HepG2 (cell line): ENCODE data around the gene CNFN. TPM values are rescaled to one million over a fixed set of nuclear protein-coding genes. Genes with fewer than 3 reads are reported as not detected.

Source experiments
- ATAC-seq: fragments of 200-7000 bp; cut with Tn5 transposase; 3 replicates; pipeline ENCODE4 v1.9.1; 2020; ENCODE audit warnings: mild to moderate bottlenecking, moderate library complexity
- BruUV-seq: library from RNA; stranded (reverse); fragments of 400-500 nt; replicated peaks from 2 replicates; lab custom pipeline; 2021; lab: Mats Ljungman, UMichigan
- CTCF ChIA-PET: fragments of 300-600 bp; formaldehyde crosslinking; extraction: SDS; loops from one replicate; lab custom pipeline; 2021; ENCODE audit warnings: low total read pairs, inconsistent platforms, low intra/inter-chr PET ratio; lab: Yijun Ruan, JAX
- POLR2A ChIA-PET: fragments of 350-600 bp; sonication (Branson Sonifier 250); formaldehyde crosslinking; loops from one replicate; lab custom pipeline; 2020; ENCODE audit warnings: antibody characterized with exemption, inconsistent platforms; lab: Yijun Ruan, JAX
- DNase-seq: peaks from one replicate; pipeline ENCODE4 v3.0.0-alpha.2; 2015; ENCODE audit warnings: low spot score
- FAIRE-seq: peaks from 3 replicates; lab custom pipeline; 2011; peaks lifted over from hg19 to GRCh38; lab: Jason Lieb, UNC
- H2AFZ ChIP-seq: one replicate; pipeline ENCODE4 v1.6.1; 2011; ENCODE audit warnings: low read length, inconsistent platforms
- H3K27ac ChIP-seq: fragments of 300-600 bp; 3 replicates; pipeline ENCODE4 v1.8.0; 2011; ENCODE audit warnings: mixed run types, mild to moderate bottlenecking, mixed read lengths, low read length, inconsistent platforms; ENCODE audit not compliant: insufficient read depth; ENCODE audit errors: extremely low read length
- H3K27me3 ChIP-seq, 2 experiments: fragments of 200-600 bp in 1 of 2; 2 replicates in 1 of 2; 3 replicates in 1 of 2; pipeline versions ENCODE4 v1.6.0 to v1.8.0; 2011; ENCODE audit warnings: low read length in 2 of 2, mild to moderate bottlenecking in 2 of 2, moderate library complexity in 2 of 2, inconsistent platforms in 1 of 2; ENCODE audit not compliant: insufficient read depth in 2 of 2, control insufficient read depth in 1 of 2
- H3K36me3 ChIP-seq, 2 experiments: fragments of 200-600 bp in 1 of 2; replicated peaks in 1 of 2; 2 replicates in 1 of 2; 3 replicates in 1 of 2; pipeline versions ENCODE4 v1.5.1 to v1.8.0; 2011; ENCODE audit warnings: low read length in 2 of 2, inconsistent platforms in 1 of 2; ENCODE audit not compliant: insufficient read depth in 2 of 2, control insufficient read depth in 1 of 2
- H3K4me1 ChIP-seq: 2 replicates; pipeline ENCODE4 v1.5.1; 2012; ENCODE audit warnings: low read length, inconsistent platforms; ENCODE audit not compliant: insufficient read depth
- H3K4me2 ChIP-seq: 2 replicates; pipeline ENCODE4 v1.6.0; 2011; ENCODE audit warnings: low read depth, low read length, inconsistent platforms
- H3K4me3 ChIP-seq, 3 experiments: fragments of 200-600 bp in 1 of 3; sonication (generic), shearing (Covaris generic) in 1 of 3; replicated peaks in 1 of 3; 2 replicates each; pipeline ENCODE4 v1.5.1; 2011 to 2016; ENCODE audit warnings: low read length in 3 of 3, inconsistent platforms in 2 of 3, low read depth in 2 of 3, mild to moderate bottlenecking in 2 of 3, control low read depth in 1 of 3, mixed read lengths in 1 of 3; ENCODE audit not compliant: insufficient read depth in 1 of 3
- H3K79me2 ChIP-seq: one replicate; pipeline ENCODE4 v1.6.1; 2011; ENCODE audit warnings: low read length, inconsistent platforms; ENCODE audit not compliant: insufficient read depth
- H3K9ac ChIP-seq: 2 replicates; pipeline ENCODE4 v1.6.0; 2011; ENCODE audit warnings: mild to moderate bottlenecking, low read depth, low read length, inconsistent platforms; ENCODE audit not compliant: insufficient read depth
- H3K9me3 ChIP-seq: 2 replicates; pipeline ENCODE4 v1.5.1; 2012; ENCODE audit warnings: mild to moderate bottlenecking, low read length
- H4K20me1 ChIP-seq: 2 replicates; pipeline ENCODE4 v1.6.0; 2011; ENCODE audit warnings: inconsistent platforms, mild to moderate bottlenecking, low read length, moderate library complexity; ENCODE audit not compliant: insufficient read depth
- ELF4 ChIP-seq: sonication (generic); formaldehyde crosslinking; IDR thresholded peaks from 2 replicates; pipeline ENCODE4 v1.5.0; 2020; ENCODE audit warnings: missing genetic modification reagents, mild to moderate bottlenecking, moderate library complexity, borderline replicate concordance
- GTF2F1 ChIP-seq: fragments of 150-350 bp; IDR thresholded peaks from 2 replicates; pipeline ENCODE4 v1.6.1; 2014; ENCODE audit warnings: low read length
- HHEX ChIP-seq: IDR thresholded peaks from 2 replicates; pipeline ENCODE4 v1.6.1; 2016; ENCODE audit warnings: control low read depth
- NAIF1 ChIP-seq: sonication (generic); formaldehyde crosslinking; IDR thresholded peaks from 2 replicates; pipeline ENCODE4 v1.5.0; 2020; ENCODE audit warnings: mild to moderate bottlenecking, missing genetic modification reagents, borderline replicate concordance
- NR2C2 ChIP-seq: sonication (generic); formaldehyde crosslinking; IDR thresholded peaks from 2 replicates; pipeline ENCODE4 v1.4.0; 2020; ENCODE audit warnings: missing genetic modification reagents, mild to moderate bottlenecking, moderate library complexity, borderline replicate concordance
- PRPF4 ChIP-seq: fragments of 200-400 bp; formaldehyde crosslinking; IDR thresholded peaks from 2 replicates; pipeline ENCODE4 v1.6.1; 2016; ENCODE audit warnings: low read length, low read depth; ENCODE audit not compliant: poor library complexity, severe bottlenecking
- THAP11 ChIP-seq: IDR thresholded peaks from 2 replicates; pipeline ENCODE4 v1.6.1; 2016; ENCODE audit warnings: missing biosample characterization, missing genetic modification reagents
- TIGD3 ChIP-seq: sonication (generic); formaldehyde crosslinking; IDR thresholded peaks from 2 replicates; pipeline ENCODE4 v1.5.1; 2020; ENCODE audit warnings: mild to moderate bottlenecking, missing genetic modification reagents, borderline replicate concordance
- TRIM24 ChIP-seq: sonication (generic); formaldehyde crosslinking; IDR thresholded peaks from 2 replicates; pipeline ENCODE4 v1.8.0; 2022; ENCODE audit warnings: mild to moderate bottlenecking, missing genetic modification reagents
- ZBTB20 ChIP-seq: sonication (generic); formaldehyde crosslinking; IDR thresholded peaks from 2 replicates; pipeline ENCODE4 v1.8.1; 2023; ENCODE audit warnings: missing genetic modification reagents, low read depth, mild to moderate bottlenecking, borderline replicate concordance
- ZNF275 ChIP-seq: sonication (generic); formaldehyde crosslinking; IDR thresholded peaks from 2 replicates; pipeline ENCODE4 v1.8.0; 2022; ENCODE audit warnings: missing genetic modification reagents, mild to moderate bottlenecking, inconsistent platforms, borderline replicate concordance
- WGBS: methylation state at CpG from one replicate; pipeline ENCODE4 v1.1.6; 2017; ENCODE audit warnings: low lambda C conversion rate; 5-methylcytosine and 5-hydroxymethylcytosine counted together
- in situ Hi-C: cut with HindIII; loops from 2 replicates; pipeline ENCODE4 v1.10.0; 2017; ENCODE audit warnings: low pct_unique_long_range_greater_than_20kb; ENCODE audit not compliant: extremely low pct_ligation_motif_present
- intact Hi-C: fragments of 100-400 bp; cut with micrococcal nuclease; formaldehyde crosslinking; loops from one replicate; pipeline ENCODE4 v1.10.0; 2022; ENCODE audit not compliant: unreplicated experiment
- polyA plus RNA-seq, 8 experiments: library from polyadenylated mRNA; depleted of rRNA in 3 of 8; stranded (reverse) in 7 of 8; unstranded in 1 of 8; fragments of >200 nt; fragmentation: Illumina TruSeq in 4 of 8; extraction: Trizol in 4 of 8; gene quantifications; 2 replicates each; pipeline versions ENCODE4 v1.2.1 to v1.2.3, GENCODE V29; 2011 to 2016; ENCODE audit warnings: low read depth in 4 of 8, missing spikeins in 1 of 8, mixed read lengths in 1 of 8; ENCODE audit not compliant: insufficient read depth in 1 of 8
- total RNA-seq, 5 experiments: library from RNA; depleted of rRNA; stranded (reverse); fragments of >200 nt; fragmentation: Illumina TruSeq; extraction: Trizol; gene quantifications; 2 replicates each; pipeline ENCODE4 v1.2.3, GENCODE V29; 2016; ENCODE audit warnings: low read depth in 1 of 5
- TF ChIP-seq, protein P1 (sequence below): sonication (generic); formaldehyde crosslinking; IDR thresholded peaks from 2 replicates; pipeline ENCODE4 v1.4.0; 2020; ENCODE audit warnings: missing genetic modification reagents, mild to moderate bottlenecking, borderline replicate concordance
- TF ChIP-seq, protein P2 (sequence below), 2 experiments: sonication (generic) in 1 of 2; formaldehyde crosslinking in 1 of 2; IDR thresholded peaks; 2 replicates each; pipeline versions ENCODE4 v1.4.0 to v1.6.1; 2016 to 2020; ENCODE audit warnings: borderline replicate concordance in 1 of 2, low read depth in 1 of 2, mild to moderate bottlenecking in 1 of 2, missing genetic modification reagents in 1 of 2
- TF ChIP-seq, protein P3 (sequence below): fragments of 450-650 bp; IDR thresholded peaks from 2 replicates; pipeline ENCODE4 v1.6.1; 2017

CNFN gene
- total and polyA plus RNA-seq, 2 of the 13 experiments (the other 11 are each of a cell fraction or from before 2014, with no cell fraction given): 0.35 to 1.1 TPM

DNA sequence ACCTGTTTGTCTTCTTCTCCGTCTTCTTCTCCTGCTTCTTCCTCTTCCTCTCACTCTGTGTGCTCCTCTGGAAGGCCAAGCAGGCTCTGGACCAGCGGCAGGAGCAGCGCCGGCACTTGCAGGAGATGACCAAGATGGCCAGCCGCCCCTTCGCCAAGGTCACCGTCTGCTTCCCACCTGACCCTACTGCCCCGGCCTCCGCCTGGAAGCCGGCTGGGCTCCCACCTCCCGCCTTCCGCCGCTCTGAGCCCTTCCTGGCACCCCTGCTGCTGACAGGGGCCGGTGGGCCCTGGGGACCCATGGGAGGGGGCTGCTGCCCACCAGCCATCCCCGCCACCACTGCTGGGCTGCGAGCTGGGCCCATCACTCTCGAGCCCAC, 13.9 kb downstream of the CNFN start:
- BruUV-seq: no TSS peak
- Histone ChIP-seq H4K20me1 (no peaks in the 10 kb centered on the region), H3K79me2 (no peaks in the 10 kb centered on the region), H3K27me3 (peaks cover 0 to 10% of the 10 kb centered on the region in 2 experiments; a peak in 1 of 5 replicates), H3K9ac (no peak overlapping the region), H3K27ac (no peak overlapping the region), H3K4me1 (peaks cover 25% of the 10 kb centered on the region), H3K4me2 (no peak overlapping the region), H3K36me3 (no peaks in the 10 kb centered on the region), H3K9me3 (no peaks in the 10 kb centered on the region), H2AFZ (no peak overlapping the region), H3K4me3 (no peak overlapping the region)
- intact Hi-C loops (no loop called here), in situ Hi-C loops (no loop called here)
- DNase-seq: no peak
- CTCF ChIA-PET: no interaction called here
- FAIRE-seq: no peak
- WGBS: 99% methylated on average over 9 of the region's 17 CpGs
- TF ChIP-seq ZNF275 (CRISPR knock-in tag): no peak
- TF ChIP-seq GTF2F1: no peak
- TF ChIP-seq TIGD3 (CRISPR knock-in tag): no peak
- TF ChIP-seq, protein P1, sequence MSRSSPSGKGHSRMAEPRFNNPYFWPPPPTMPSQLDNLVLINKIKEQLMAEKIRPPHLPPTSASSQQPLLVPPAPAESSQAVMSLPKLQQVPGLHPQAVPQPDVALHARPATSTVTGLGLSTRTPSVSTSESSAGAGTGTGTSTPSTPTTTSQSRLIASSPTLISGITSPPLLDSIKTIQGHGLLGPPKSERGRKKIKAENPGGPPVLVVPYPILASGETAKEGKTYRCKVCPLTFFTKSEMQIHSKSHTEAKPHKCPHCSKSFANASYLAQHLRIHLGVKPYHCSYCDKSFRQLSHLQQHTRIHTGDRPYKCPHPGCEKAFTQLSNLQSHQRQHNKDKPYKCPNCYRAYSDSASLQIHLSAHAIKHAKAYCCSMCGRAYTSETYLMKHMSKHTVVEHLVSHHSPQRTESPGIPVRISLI (CRISPR knock-in tag): no peak
- no peak for TF ChIP-seq NAIF1 (CRISPR knock-in tag)
- TF ChIP-seq ELF4 (CRISPR knock-in tag): no peak
- TF ChIP-seq PRPF4: no peak
- TF ChIP-seq, protein P2, sequence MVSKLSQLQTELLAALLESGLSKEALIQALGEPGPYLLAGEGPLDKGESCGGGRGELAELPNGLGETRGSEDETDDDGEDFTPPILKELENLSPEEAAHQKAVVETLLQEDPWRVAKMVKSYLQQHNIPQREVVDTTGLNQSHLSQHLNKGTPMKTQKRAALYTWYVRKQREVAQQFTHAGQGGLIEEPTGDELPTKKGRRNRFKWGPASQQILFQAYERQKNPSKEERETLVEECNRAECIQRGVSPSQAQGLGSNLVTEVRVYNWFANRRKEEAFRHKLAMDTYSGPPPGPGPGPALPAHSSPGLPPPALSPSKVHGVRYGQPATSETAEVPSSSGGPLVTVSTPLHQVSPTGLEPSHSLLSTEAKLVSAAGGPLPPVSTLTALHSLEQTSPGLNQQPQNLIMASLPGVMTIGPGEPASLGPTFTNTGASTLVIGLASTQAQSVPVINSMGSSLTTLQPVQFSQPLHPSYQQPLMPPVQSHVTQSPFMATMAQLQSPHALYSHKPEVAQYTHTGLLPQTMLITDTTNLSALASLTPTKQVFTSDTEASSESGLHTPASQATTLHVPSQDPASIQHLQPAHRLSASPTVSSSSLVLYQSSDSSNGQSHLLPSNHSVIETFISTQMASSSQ (IDR thresholded peaks at IDR 0.05; ENCODE audit: low read depth): no peak
- TF ChIP-seq, protein P2 (CRISPR knock-in tag; IDR thresholded peaks at IDR 0.05; ENCODE audit: borderline replicate concordance): no peak
- TF ChIP-seq NR2C2 (CRISPR knock-in tag): no peak
- TF ChIP-seq TRIM24 (CRISPR knock-in tag): no peak
- TF ChIP-seq HHEX (CRISPR knock-in tag): no peak
- TF ChIP-seq, protein P3, sequence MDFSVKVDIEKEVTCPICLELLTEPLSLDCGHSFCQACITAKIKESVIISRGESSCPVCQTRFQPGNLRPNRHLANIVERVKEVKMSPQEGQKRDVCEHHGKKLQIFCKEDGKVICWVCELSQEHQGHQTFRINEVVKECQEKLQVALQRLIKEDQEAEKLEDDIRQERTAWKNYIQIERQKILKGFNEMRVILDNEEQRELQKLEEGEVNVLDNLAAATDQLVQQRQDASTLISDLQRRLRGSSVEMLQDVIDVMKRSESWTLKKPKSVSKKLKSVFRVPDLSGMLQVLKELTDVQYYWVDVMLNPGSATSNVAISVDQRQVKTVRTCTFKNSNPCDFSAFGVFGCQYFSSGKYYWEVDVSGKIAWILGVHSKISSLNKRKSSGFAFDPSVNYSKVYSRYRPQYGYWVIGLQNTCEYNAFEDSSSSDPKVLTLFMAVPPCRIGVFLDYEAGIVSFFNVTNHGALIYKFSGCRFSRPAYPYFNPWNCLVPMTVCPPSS: no peak
- TF ChIP-seq THAP11: no peak
- TF ChIP-seq ZBTB20 (CRISPR knock-in tag): no peak
- ATAC-seq: no peak
- POLR2A ChIA-PET: no interaction called here
